SK-N-SH (cell line): ENCODE data around the gene ACACB.

Experiments
- CTCF ChIP-seq: fragments of 200-600 bp; sonication (generic); IDR thresholded peaks from 2 replicates; pipeline ENCODE4 v1.6.1; 2017; ENCODE audit warnings: antibody characterized with exemption, mild to moderate bottlenecking, moderate library complexity
- EP300 ChIP-seq, 2 experiments: IDR thresholded peaks; 2 replicates each; pipeline versions ENCODE4 v1.4.0 to v1.6.1; 2012; ENCODE audit warnings: borderline replicate concordance in 1 of 2, low read depth in 1 of 2, low read length in 1 of 2
- NRF1 ChIP-seq: IDR thresholded peaks from 2 replicates; pipeline ENCODE4 v1.6.1; 2012; ENCODE audit warnings: low read depth, mild to moderate bottlenecking, low read length
- TAF1 ChIP-seq: IDR thresholded peaks from 2 replicates; pipeline ENCODE4 v1.6.1; 2012; ENCODE audit warnings: low read depth, mild to moderate bottlenecking, low read length, moderate library complexity, borderline replicate concordance

DNA sequence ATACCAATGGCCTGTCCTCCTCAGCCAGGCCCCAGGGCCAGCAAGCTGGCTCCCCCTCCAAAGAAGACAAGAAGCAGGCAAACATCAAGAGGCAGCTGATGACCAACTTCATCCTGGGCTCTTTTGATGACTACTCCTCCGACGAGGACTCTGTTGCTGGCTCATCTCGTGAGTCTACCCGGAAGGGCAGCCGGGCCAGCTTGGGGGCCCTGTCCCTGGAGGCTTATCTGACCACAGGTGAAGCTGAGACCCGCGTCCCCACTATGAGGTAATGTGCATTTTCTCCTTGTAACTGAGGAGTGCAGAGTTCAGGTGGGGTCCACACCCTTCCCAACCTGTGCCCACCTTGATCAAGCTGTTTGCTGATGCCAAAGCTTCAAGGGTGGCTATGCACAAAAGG is 23.4 kb downstream of the ACACB start:
- TF ChIP-seq CTCF (no peak), NRF1 (no peak), EP300 (IDR thresholded peaks at IDR 0.05; ENCODE audit: borderline replicate concordance in 1 of 2, low read depth in 1 of 2, low read length in 1 of 2) (no peak), TAF1 (no peak)
